Measurements from ENCODE around the gene IL16. TPM values are rescaled to one million over a fixed set of nuclear protein-coding genes. Genes with fewer than 3 reads are reported as not detected.

The IL16 gene
- total RNA-seq, 1 donor from 2014 or later = 0.99 TPM

Other genes with a start within 250 kb of the IL16 start
- gene MESD, start 207.1 kb upstream of the IL16 start, total RNA-seq = 11.6 and 13.3 TPM in 2 replicates
- 7.0 and 9.9 TPM in 2 replicates for gene TLNRD1, start 196.0 kb upstream of the IL16 start, total RNA-seq
- 0.20 and 0.44 TPM in 2 replicates for gene CFAP161, start 62.6 kb upstream of the IL16 start, total RNA-seq
- gene STARD5, start 127.3 kb downstream of the IL16 start, total RNA-seq = 0.87 and 1.6 TPM in 2 replicates
- gene TMC3, start 177.3 kb downstream of the IL16 start, total RNA-seq = not detected in 2 replicates

Data from lung microvascular endothelial cell (primary cell).